Pons (tissue), 1 donor: ENCODE data around the gene MTPN.

Experiments
- DNase-seq: peaks from one replicate; pipeline ENCODE4 v3.0.0-alpha.2; 2016; ENCODE audit warnings: low spot score

Gene MTPN

DNA sequence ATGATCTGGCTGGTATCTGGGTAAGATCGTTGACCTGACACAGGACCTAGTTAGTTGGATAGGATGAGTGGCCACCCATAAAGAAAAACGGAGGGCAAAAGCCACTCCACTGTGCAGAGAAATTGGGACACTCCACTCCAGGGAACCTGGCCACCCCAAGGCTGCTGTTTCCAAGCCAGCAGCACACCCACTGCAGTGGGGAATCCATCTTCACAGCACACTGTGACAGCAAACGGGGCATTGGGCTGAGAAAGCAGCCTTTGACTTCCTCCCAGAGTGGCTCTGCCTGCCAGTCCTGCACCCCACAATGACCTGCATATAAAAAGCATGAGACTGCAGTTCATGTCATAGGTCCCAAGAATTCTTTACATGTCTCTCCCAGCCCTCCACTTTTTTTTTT is 52.9 kb downstream of the MTPN start:
- DNase-seq, result no peak

DNA sequence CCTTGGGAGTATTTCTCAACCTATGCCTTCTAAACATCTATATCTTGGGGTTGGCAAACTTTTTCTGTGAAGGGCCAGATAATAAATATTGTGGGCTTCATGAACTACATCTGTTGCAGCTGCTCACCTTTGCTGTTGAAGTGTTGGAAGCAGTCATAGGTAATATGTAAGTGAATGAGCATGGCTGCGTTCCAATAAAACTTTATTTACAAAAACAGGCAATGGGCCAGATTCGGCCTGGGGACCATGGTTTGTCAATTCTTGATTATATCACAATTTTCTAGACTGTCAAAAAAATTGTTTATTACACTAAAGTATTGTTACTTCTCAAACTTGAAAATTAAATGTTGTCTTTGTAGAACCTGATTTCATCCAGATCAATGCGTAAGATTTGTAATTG is 54.9 kb downstream of the MTPN start:
- DNase-seq, result no peak

DNA sequence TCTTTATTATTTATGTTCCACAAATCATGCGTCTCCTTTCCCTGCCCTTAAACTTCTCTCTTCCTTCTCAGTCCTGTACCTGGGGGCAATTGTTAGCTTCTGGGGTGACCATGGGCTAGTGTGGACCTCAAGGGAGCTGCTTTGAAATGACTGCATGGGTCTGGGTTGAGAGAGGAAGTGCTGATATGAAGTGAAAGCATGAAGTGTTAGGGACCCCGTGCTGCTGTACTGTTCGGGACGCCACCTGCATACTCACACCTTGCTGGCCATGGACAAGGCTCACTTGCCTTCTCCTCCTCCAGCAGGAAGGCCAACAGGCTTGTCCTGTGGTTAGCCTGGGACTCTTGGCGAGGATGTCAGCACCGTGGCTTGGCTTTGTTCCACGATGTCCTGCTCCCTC is 56.7 kb downstream of the MTPN start:
- DNase-seq, result no peak

DNA sequence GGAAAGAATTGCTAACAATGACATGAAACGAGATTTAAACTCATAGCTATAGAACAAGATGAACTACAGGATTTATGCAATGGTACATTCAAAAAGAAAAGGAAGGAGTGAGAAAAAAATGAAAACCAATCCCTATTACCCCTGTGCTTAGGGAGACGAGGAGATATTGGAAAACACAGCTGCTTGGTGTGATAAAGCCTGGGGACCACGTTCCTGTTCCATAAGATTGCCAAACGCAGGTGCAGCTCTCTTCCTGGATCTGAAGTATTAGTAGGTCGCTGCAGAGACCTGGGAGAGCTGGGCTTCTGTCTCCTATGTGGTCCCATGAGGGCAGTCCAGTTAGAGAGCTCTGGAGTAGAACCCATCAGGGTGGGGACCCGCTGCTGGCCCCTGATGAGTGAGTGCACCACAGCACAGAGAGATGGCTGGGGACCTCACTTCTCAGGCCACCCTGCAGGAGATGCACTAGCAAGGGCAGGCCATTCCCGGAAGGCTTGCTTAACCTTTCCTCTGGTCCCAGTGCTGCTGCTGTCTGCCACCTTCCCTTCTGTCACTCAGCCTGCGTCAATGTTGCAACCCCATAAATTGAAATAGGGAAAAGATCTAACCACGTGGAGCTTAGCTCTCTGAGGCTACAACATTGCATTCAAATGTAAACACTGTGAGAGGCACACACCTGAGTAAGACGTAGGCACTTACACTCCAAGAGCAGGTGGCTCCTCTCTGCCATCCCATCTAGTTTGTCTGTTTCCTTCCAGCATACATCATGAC is 57.9 kb downstream of the MTPN start:
- DNase-seq, result no peak

DNA sequence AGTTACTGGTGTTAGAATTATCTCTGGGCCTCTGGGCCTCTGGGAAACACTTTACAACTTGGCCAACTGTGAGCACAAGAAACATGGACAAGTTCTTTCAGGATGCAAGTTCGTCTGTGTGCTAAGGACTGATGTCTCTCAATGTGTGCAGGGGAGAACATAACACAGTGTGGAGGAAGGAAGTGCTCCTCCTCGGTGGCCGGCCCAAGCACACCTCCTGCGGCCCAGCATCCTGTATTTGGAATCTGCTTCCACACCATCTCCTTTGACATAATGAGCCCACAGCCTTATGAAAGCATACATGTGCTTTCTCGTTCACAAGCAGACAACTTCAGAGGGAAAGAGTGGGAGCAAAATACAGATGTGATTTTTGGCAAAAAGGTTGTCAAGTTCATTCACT is 59.0 kb downstream of the MTPN start:
- DNase-seq, result no peak

DNA sequence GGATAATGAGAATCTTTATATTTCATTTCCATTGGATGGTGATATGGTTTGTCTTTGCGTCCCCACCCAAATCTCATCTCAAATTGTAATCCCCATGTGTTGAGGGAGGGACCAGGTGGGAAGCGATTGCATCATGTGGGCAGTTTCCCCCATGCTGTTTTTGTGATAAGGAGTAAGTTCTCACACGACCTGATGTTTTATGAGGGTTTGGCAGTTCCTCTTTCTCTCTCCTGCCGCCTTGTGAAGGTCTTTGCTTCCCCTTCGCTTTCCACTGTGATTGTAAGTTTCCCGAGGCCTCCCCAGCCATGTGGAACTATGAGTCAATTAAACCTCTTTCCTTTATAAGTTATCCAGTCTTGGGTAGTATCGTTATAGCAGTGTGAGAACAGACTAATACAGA is 59.4 kb downstream of the MTPN start:
- DNase-seq, result no peak

DNA sequence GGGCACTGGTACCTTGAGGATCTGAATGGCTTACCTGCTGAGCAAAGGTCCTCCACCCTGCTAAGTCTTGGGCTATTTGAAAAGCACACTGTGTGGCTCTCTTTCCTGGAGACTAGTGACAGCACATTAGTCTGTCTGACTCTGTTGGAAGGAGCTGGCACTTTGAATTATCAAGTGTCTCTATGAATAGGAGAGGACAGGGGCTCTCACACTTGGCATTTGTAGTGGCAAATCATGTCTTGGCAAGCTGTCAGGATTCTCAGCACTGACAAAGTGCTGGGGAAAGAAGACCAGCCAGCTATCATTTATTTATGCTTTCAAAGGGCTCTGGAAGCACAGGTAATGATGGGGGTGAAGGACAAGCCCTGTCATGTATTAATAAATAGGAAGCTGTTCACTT is 62.8 kb downstream of the MTPN start:
- DNase-seq, result no peak

DNA sequence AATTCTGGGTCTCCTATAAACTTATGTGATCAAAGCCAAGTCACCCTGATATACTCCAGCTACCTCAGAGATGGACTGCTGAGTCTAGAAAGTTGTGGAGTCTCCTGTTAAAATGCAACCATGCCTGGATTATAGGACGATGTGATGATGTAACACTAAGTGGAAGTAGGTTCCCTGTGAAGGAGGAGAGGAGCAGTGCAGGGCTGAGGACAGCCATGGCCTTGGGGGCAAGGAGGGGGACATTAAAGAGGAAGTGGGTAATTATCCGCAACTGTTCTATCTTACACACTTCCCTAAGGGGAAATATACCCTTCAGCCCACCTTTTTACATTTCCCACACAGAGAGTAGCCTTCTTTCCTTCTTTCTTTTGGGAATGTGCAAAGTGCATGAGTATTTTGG is 63.8 kb downstream of the MTPN start:
- DNase-seq, result no peak

DNA sequence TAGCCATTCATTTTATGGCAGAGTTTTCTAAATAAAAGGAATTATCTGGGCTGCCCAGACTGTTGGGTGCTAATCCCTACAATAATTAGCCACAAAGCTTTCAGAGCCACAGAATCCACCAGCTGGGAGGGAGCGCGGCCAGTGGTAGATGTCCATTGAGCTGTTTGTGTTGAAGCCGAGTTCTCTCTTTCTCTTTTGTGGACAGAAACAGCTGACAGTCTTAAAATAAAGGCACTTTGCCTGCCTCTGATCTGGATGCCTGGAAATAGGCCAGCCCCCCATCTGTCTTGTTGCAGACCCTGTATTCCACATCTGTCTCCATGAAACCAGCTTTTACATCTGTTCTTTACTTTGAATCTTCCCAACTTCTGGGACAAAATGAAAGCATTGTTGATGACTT is 66.1 kb downstream of the MTPN start:
- DNase-seq, result no peak

DNA sequence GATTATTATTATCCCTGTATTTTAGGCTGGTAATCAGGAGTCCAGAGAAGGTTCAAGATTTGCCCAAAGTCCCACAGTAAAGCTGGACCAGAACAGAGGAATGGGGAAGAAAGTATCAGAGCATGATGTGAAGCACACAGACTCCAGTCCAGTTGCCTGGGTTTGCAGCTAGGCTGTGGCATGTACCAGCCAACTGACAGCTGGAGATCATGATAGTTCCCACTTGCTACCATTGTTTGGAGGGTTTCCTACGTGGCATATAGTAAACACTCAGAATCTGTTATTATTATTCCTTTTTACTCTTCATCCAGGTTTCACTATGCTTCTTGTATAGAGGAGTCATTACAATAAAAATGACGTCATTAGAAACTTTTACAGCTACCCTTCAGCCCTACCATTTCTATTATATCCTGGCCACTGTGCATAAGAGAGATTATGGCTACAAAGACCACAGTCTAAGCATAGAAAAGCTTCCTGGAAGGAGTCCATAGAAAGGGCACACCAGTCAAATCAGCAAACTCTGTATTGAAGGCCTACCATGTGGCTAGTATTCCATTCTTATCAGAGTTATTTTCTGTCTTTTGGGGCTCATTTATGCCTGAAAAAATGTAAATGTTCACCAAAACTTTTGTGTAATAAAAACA is 66.6 kb downstream of the MTPN start:
- DNase-seq, result no peak

DNA sequence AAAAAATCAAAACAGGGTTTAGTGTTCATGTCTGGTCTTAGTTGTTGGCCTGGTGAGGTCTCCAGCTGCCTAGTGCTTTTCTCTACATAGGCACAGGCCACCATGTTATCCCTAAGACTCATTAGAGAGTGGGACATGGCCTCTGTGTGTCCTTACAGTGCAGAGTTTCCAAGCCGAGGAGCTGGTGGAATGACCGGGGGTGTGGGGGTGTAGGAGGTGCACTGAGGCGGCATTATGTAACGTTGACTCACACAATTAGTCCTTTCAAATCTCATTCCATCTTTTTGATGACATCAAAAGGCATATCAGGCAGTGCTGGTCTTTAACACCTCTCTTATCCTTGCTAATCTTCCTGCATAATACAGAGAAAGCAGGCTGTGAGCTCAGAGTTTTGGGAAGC is 71.3 kb downstream of the MTPN start:
- DNase-seq, result no peak

DNA sequence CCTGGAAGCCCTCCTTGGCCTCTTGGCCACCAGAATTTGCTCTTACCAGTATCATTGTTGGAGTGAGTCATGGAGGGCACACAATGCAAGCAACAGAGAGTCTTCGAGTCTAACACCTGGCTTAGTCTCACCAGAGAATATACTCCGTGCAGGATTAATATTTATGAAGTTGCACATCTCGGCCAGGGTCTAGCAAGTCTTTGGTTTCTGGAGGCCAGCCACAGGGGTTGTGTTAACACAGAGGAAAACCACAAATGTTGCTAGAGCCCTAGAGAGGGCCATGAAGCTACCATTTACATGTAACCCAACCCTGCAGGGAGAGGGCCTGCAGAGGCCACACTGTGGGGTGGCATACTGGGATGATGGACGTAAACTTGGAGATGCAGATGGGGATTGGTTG is 71.8 kb downstream of the MTPN start:
- no peak for DNase-seq

DNA sequence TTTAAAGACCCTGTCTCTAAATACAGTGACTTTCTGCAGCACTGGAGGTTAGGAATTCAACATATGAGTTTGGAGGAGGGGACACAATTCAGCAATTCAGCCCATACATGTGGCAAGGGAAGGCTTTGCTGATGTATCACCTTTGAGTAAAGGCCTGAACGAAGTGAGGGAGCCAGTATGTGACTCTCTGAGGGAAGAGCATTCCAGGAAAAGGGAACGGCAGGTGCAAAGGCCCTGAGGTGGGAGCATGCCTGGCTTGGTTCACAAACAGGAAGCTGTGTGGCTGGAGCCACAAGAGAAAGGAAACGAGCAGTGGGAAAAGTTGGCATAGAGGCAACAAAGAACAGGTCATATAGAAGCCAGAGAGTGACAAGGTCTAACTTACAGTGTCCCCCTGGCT is 72.9 kb downstream of the MTPN start:
- DNase-seq, result no peak

DNA sequence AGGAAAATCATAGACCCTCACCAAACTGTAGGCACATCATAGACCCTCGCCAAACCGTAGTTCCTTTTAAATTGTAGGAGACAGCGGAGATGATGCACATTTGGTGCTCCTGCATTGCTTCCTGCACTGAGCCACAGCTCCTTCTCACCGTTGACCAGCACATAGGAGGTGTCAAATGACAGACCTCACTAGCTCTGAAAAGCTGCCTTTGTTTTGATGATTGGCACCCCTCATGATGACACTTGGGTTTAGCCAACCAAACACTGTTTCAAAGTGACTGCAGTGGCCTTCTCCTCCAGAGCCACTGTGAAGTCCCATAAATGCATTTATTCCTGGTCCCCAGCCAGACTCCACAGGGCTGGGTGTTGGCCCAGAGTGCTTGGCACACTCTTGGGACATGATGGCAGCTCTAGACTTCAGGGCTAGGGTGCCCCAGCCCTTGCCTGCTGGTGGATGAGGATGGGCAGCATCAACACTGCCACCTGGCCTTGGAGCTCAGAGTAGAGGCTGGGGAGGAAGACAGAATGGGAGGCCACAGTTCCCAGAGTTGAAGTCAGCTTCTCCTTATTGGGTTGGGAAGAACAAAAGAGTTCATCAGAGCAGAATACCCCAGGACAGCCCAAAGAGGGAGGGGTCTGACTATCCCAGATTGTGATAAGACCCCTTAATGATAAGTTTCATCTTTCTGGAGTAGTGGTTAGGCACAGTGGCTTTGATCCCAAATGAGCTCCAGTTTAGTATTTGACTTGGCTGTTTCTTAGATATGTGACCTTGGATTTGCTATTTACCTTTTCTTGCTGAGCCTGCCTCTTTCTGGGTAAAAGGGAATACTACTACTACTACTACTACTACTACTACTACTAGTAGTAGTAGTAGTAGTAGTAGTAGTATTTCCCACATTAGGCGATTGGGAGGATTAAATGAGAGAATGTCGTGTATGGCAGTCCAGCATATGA is 75.3 kb downstream of the MTPN start:
- no peak for DNase-seq

DNA sequence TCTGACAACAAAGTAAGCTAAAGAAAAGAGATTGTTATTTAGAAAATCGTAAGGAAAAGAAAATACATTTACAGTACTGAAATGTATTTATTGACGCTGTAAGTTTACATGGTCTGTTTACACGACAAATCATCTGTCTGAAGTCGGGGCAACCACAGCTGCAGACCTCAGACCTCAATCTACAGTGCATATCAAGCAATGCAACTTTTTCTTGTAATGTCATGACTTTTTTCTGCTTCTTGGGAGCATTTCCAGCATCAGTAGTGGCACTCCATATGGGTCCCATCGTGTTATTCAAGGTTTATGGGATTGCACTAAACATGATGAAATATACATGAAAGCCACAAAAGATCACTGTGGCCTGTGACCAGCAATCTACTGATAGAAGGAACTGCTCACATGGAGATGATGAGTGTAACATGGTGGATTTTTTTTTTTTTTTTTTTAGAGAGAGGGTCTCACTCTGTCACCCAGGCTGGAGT is 77.1 kb downstream of the MTPN start:
- no peak for DNase-seq

DNA sequence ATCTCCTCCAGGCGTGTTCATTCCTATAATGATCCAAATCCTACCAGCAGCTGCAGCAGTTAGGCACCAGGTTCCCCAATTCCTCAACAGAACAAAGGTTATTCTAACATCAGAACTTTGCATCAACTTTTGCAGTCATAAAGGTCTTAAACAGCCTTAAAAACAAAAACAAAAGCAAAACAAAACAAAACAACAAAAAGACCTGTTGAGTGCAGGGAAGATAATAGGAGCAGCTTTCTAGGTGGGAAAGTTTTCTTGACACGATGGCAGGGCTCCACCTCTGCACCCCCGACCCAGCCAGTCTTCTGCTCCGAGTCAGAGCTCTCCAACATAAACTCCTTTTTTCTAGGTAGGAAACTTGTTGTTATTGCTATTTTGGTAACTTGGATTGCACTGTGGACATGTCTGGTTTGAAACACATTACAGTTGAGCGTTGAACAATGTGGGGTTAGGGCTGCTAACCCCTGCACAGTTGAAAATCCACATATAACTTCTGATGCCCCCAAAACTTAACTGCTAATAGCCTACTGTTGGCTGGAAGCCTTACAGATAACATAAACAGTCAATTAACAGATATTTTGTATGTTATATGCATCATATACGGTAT is 77.6 kb downstream of the MTPN start:
- no peak for DNase-seq

DNA sequence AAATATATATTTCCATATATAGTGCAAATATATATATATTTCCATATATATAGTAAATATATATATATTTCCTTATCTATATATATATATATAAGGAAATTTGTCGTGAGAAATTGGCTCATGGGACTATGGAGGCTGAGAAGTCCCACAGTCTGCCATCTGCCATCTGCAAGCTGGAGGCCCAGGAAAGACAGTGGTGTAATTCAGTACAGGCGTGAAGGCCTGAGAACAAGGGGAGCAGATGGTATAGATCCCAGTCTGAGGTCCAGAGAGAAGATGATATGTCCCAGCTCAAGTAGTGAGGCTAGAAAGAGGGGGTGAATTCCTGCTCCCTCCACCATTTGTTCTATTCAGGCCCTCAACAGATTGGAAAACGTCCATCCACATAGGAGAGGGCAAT is 78.9 kb downstream of the MTPN start:
- no peak for DNase-seq

DNA sequence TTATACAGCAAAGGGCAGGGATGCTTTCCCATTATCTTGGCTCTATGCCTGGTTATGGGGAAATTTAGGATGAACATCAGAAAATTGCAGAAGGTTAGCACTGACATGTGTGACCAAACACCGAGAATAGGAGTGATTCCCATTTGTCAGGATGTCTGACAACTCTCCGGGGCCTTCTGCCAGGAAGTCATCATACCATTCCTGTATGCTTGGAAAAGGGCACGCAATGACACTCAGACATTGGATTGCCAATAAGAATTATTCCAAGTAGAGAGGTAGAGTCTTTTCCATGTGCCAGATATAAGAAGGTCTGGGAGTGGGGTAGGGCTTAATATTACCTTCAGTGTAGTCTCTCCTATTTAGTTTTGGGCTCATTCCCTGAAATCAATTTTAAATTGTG is 82.3 kb downstream of the MTPN start:
- no peak for DNase-seq

DNA sequence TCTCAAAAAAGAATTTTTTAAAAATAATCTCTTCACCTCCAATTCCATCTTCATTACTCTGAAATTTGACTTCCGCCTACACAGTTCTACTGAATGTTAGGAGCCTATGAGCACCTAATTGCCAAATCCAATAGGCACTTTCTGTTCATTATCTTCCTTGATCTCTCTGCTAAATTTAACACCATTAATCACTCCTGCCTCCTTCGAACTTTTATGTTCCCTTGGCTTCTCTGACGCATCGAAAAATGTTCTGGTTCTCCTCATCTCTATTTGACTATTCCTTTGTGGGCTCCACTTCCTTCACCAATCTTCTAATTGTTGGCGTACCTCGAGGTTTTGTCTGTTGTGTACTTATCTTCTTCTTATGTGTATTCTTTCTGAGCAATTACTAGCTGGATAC is 87.3 kb downstream of the MTPN start:
- DNase-seq, result no peak

DNA sequence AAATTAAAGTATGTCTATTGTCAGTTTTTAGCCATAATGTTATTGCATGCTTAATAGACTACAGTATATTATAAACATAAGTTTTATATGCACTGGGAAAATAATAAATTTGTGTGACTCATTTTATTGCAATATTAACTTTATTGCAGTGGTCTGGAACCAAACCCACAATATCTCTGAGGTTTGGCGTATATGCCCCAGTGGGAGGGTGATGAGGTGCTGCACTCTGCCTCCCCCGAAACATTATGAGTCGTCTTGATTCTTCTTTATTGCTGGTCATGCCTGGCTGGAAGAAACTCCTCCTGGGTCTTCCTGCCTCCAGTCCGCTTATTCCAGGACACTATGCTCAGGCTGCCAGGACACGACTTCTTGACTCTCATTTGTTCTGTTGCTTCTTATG is 88.4 kb downstream of the MTPN start:
- DNase-seq, result no peak

DNA sequence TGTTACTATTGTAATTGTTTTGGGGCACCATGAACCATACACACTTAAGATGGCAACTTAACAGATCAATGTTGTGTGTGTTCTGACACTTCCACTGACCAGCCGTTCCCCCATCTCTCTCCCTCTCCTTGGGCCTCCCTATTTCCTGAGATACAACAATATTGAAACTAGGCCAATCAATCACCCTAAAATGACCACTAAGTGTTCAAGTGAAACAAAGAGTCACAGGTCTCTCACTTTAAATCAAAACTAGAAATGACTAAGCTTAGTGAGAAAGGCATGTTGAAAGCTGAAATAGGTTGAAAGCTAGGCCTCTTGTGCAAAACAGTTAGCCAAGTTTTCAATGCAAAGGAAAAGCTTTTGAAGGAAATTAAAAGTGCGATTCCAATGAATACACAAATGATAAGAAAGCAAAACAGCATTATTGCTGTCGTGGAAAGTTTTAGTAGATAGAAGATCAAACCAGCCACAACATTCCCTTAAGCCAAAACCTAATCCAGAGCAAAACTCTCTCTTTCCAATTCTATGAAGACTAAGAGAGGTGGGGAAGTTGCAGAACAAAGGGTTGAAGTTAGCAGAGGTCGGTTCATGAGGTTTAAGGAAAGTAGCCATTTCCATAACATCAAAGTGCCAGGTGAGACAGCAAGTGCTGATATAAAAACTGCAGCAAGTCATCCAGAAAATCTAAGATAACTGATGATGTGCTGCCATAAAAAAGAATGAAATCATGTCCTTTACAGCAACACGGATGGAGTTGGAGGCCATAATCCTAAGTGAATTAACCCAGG is 90.6 kb downstream of the MTPN start:
- no peak for DNase-seq
